Cardiac septum (tissue), 1 donor: ENCODE measurements around the gene GPHN. TPM values are rescaled to one million over a fixed set of nuclear protein-coding genes. Genes with fewer than 3 reads are reported as not detected.
"Not testable (repeated sequence)": the region's sequence is repeated elsewhere in the genome, so short reads cannot be mapped to it uniquely, and the experiment has no call there.

ENCODE experiments used
- DNase-seq: peaks from one replicate; pipeline ENCODE4 v3.0.0-alpha.2; 2020; ENCODE audit warnings: low spot score
- intact Hi-C: fragments of 100-400 bp; cut with DNase I; formaldehyde crosslinking; loops from one replicate; pipeline ENCODE4 v1.14.0; 2022
- total RNA-seq: library from RNA; stranded (reverse); fragmentation: NEBNext Ultra II Directional; extraction: Animal tissue kit (Norgen Biotek cat#: 25700); gene quantifications from one replicate; pipeline ENCODE4 v1.2.1, GENCODE V29; 2021
- donor health status: DM: no; HTN: no; CAD: no.

Gene GPHN
- total RNA-seq, 1 donor from 2014 or later: 27.7 TPM

GRCh38 chr14:66979101-66979974 is 471.4 kb downstream of the GPHN start:
- DNase-seq: no peak
- intact Hi-C loops: no loop called here

- intact Hi-C loops: no loop called here
- no peak for DNase-seq
Measured at GRCh38 chr14:66982247-66982646, 474.3 kb downstream of the GPHN start.

GRCh38 chr14:66992776-66993175 is 484.8 kb downstream of the GPHN start:
- intact Hi-C loops: no loop called here
- DNase-seq: no peak

GRCh38 chr14:66993512-66993911 is 485.6 kb downstream of the GPHN start:
- DNase-seq: no peak
- intact Hi-C loops: no loop called here

- no peak for DNase-seq
- intact Hi-C loops: no loop called here
Measured at GRCh38 chr14:66998013-66998412, 490.1 kb downstream of the GPHN start.

GRCh38 chr14:66999978-67000377 is 492.0 kb downstream of the GPHN start:
- DNase-seq: no peak
- intact Hi-C loops: no loop called here

GRCh38 chr14:67002994-67003753 is 495.2 kb downstream of the GPHN start:
- DNase-seq: no peak

GRCh38 chr14:67004521-67004920 is 496.6 kb downstream of the GPHN start:
- intact Hi-C loops: no loop called here
- no peak for DNase-seq

More at GRCh38 chr14:67002994-67003753, 495.2 kb downstream of the GPHN start:
- intact Hi-C loops: no loop called here

- intact Hi-C loops: no loop called here
Measured at GRCh38 chr14:67010602-67011001, 502.7 kb downstream of the GPHN start.

GRCh38 chr14:67016856-67017255 is 508.9 kb downstream of the GPHN start:
- intact Hi-C loops: no loop called here
- DNase-seq: no peak

More at GRCh38 chr14:67010602-67011001, 502.7 kb downstream of the GPHN start:
- DNase-seq: no peak

GRCh38 chr14:67018720-67019119 is 510.8 kb downstream of the GPHN start:
- intact Hi-C loops: no loop called here

GRCh38 chr14:67019796-67020195 is 511.8 kb downstream of the GPHN start:
- DNase-seq: no peak
- intact Hi-C loops: no loop called here

More at GRCh38 chr14:67018720-67019119, 510.8 kb downstream of the GPHN start:
- DNase-seq: no peak

GRCh38 chr14:67031920-67032774 is 524.2 kb downstream of the GPHN start:
- intact Hi-C loops: no loop called here
- no peak for DNase-seq

GRCh38 chr14:67045440-67045839 is 537.5 kb downstream of the GPHN start:
- intact Hi-C loops: no loop called here
- no peak for DNase-seq

- intact Hi-C loops: no loop called here
- no peak for DNase-seq
Measured at GRCh38 chr14:67050896-67051295, 542.9 kb downstream of the GPHN start.

- DNase-seq: no peak
- intact Hi-C loops: no loop called here
Measured at GRCh38 chr14:67056684-67057083, 548.7 kb downstream of the GPHN start.

- no peak for DNase-seq
- intact Hi-C loops: no loop called here
Measured at GRCh38 chr14:67059596-67059995, 551.6 kb downstream of the GPHN start.

- intact Hi-C loops: no loop called here
Measured at GRCh38 chr14:67060546-67060945, 552.6 kb downstream of the GPHN start.

GRCh38 chr14:67067070-67067814 is 559.3 kb downstream of the GPHN start:
- DNase-seq: not testable (repeated sequence)

More at GRCh38 chr14:67060546-67060945, 552.6 kb downstream of the GPHN start:
- no peak for DNase-seq

More at GRCh38 chr14:67067070-67067814, 559.3 kb downstream of the GPHN start:
- intact Hi-C loops: not testable (repeated sequence)
